ENCODE results near the gene TMED1. TPM values are rescaled to one million over a fixed set of nuclear protein-coding genes. Genes with fewer than 3 reads are reported as not detected.
A peak's percentile ranks its signal among the peaks of the same experiment; 100 is the strongest.
"Not testable (repeated sequence)": the region's sequence is repeated elsewhere in the genome, so short reads cannot be mapped to it uniquely, and the experiment has no call there.

Gene TMED1
- total RNA-seq, 2 experiments from 2014 or later, result 8.6 to 11.2 TPM

DNA sequence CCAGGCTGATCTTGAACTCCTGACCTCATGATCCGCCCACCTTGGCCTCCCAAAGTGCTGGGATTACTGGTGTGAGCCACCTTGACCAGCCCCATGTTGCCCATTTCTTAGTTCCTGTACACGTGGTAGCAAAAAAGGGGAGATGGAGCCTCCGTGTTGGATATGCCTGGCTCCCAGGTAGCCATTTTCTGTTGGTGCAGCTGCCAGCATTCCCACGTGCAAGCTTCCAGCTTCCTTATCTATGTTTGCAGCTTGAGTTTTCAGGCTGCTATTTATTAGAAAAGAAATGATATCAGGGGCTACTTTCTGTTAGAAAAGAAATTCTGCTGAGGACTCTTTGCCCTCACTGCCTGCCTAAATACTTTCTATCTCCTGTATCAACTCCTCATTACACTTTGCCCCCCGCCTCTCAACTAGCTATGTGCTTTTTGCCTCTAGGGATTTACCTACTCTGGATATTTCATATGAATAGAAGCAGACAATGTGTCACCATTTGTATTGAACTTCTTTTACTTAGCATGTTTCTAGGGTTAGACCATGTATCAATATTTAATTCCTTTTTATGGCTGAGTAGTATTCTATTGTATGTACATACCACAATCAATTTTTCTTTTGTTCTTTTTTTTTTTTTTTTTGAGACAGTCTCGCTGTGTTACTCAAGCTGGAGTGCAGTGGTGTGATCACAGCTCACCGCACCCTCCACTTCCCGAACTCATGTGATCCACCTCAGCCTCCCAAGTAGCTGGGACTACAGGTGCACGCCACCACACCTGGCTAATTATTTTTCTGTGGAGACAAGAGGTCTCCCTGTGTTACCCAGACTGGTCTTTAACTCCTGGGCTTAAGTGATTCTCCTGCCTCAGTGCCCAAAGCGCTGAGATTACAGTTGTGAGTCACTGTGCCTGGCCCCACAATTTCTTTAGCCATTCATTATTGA, 3.4 kb upstream of the TMED1 start:
- ChIA-PET CTCF (interaction anchor here (0.6 to 2.1 kb wide), 10 partner anchors 15 to 181 kb away, joined by 3 to 5 read pairs (median 3); partner anchors contain the start of gene DNM2), POLR2A (no interaction called here)
- Mint-ChIP-seq H3K9me3 (peaks cover 15% of the 10 kb centered on the region), H3K4me1 (peaks cover 22% of the 10 kb centered on the region), H3K4me3 (no peak overlapping the region), H3K27me3 (peaks cover 4% of the 10 kb centered on the region), H3K27ac (no peak overlapping the region), H3K36me3 (ENCODE audit: low read depth) (peaks cover 12% of the 10 kb centered on the region)
- no peak for DNase-seq

DNA sequence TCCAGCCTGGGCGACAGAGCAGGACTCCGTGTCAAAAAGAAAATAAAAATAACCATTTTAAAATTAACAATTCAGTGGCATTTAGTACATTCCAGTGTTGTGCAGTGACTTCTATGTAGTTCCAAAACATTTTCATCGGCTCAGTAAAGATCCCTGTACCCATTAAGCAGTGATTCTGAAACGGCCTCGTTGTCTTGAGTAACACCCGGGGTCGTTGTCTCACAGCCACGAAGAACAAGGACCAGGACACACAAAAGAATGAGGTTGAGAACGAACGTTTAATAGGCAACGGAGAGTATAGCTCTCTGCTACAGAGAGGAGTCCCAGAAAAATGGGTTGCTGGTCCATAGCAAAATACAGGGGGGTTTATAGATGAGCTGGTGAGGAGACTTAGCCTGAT, 2.4 kb upstream of the TMED1 start:
- H3K27ac Mint-ChIP-seq, result no peak overlapping the region
- no peak for DNase-seq
- peaks cover 22% of the 10 kb centered on the region for H3K4me1 Mint-ChIP-seq
- ChIA-PET POLR2A (no interaction called here), CTCF (interaction anchor here (0.6 to 3.0 kb wide), 5 partner anchors 20 to 68 kb away, joined by 3 to 36 read pairs (median 4); no protein-coding TSS in a partner anchor)
- peaks cover 15% of the 10 kb centered on the region for H3K36me3 Mint-ChIP-seq (ENCODE audit: low read depth)
- H3K27me3 Mint-ChIP-seq, result peaks cover 4% of the 10 kb centered on the region
- H3K9me3 Mint-ChIP-seq, result peaks cover 11% of the 10 kb centered on the region
- H3K4me3 Mint-ChIP-seq, result no peak overlapping the region

DNA sequence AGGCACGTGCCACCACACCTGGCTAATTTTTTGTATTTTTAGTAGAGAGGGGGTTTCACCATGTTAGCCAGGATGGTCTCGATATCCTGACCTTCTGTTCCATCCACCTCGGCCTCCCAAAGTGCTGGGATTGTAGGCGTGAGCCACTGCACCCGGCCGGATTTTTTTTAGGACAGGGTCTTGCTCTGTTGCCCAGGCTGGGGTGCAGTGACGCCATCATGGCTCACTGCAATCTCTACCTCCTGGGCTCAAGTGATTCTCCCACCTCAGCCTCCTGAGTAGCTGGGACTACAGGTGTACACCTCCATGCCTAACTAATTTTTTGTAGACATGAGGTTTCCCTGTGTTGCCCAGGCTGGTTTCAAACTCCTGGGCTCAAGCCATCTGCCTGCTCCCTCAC, 1.6 kb upstream of the TMED1 start:
- Mint-ChIP-seq H3K36me3 (ENCODE audit: low read depth) (peaks cover 19% of the 10 kb centered on the region), H3K4me1 (peaks cover 22% of the 10 kb centered on the region), H3K9me3 (peaks cover 11% of the 10 kb centered on the region)
- CTCF ChIA-PET, result interaction anchor here (0.7 to 3.3 kb wide), 4 partner anchors 27 to 120 kb away, joined by 3 to 36 read pairs (median 15); partner anchors contain the start of gene DNM2
- H3K27me3 Mint-ChIP-seq, H3K27ac Mint-ChIP-seq, H3K4me3 Mint-ChIP-seq, POLR2A ChIA-PET, DNase-seq: not testable (repeated sequence)

DNA sequence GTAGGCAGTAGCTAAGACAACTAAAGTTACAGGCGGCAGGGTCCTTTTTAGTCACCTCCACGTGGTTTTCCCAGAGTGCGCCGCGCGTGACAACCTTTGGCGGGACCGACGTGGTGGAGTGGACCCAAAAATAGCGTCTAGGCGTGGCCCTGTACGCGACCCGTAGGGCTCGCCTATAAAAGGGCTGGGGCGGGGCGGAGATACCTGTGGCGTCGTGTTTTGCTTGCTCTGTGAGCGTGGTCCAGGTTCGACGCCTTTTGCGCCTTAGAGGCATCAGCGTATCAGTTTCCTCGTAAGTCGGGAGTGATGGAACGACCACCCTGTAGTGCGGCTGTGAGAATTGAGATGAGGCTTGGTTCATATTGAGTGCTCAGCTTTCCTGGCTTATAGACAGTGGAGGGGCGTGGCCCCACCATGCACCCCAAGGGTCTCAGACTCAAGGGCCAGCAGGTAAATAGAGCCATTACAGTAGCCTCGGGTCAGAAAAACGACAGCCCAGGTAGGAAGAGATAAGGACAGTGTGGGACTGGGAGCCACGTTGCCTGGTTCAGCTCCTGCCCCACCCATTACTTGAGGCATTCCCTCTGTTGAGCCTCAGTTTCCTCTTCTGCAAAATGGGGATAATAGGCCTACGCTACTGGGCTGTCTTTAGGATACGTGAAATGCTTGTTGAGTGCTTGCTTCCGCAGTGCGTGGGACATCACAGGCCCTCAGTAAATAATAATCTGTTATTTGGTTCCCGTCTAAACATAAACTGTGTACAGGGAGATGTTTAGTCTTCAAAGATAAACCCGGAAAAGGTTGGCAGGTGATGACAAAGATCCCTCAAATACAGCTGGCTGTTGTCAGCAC, 693 bp upstream of the TMED1 start:
- peaks cover 21% of the 10 kb centered on the region for H3K36me3 Mint-ChIP-seq (ENCODE audit: low read depth)
- peak overlapping the region; percentile 99 for H3K27ac Mint-ChIP-seq
- ChIA-PET CTCF (interaction anchor here (0.7 to 3.3 kb wide), 14 partner anchors 10 to 256 kb away, joined by 3 to 36 read pairs (median 4); partner anchors contain the start of genes CARM1 and DNM2), POLR2A (no interaction called here)
- H3K4me3 Mint-ChIP-seq, result peak overlapping the region; percentile 92
- DNase-seq, result peak; percentile 88
- H3K4me1 Mint-ChIP-seq, result peaks cover 22% of the 10 kb centered on the region
- peaks cover 11% of the 10 kb centered on the region for H3K9me3 Mint-ChIP-seq
- H3K27me3 Mint-ChIP-seq, result peaks cover 4% of the 10 kb centered on the region

DNA sequence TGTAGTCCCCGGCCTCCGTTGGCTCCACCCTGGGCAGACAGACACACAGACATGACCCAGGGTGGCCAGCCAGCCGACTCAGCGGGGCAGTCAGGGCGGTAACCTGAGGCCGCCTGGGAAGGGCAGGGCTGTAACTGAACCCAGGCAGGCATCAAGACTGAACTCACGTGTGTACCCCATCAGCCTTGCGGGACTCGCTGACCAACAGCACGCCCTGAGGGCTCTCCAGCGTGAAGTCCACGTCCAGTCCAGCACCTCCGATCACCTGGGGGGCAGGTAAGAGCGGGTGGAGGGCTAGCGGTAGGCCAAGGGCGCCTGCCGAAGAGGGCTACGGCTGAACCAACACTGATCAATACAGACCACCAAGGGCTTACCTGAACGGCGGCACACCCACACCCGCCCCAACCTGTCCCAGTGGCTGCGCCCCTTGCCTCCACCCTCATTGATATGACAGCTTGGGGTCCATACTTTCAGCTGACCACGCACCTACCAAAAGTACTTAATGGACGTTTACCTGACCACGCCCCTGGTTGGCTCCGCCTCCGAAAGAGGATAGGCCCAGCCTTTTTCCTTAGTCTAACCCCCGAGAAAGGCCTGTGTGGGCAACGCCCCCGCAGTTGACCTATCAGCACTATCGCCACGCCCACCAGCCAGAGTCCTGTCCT, 791 bp downstream of the TMED1 start:
- H3K27ac Mint-ChIP-seq, result peak overlapping the region; percentile 99
- DNase-seq, result no peak
- peaks cover 22% of the 10 kb centered on the region for H3K4me1 Mint-ChIP-seq
- POLR2A ChIA-PET, result interaction anchor here (1.0 kb wide), 1 partner anchor 118 kb away, joined by 4 read pairs; the partner anchor contains the start of gene DNM2
- H3K4me3 Mint-ChIP-seq, result peak overlapping the region; percentile 92
- H3K36me3 Mint-ChIP-seq (ENCODE audit: low read depth), result peaks cover 21% of the 10 kb centered on the region
- CTCF ChIA-PET, result interaction anchor here (0.9 to 3.3 kb wide), 11 partner anchors 14 to 254 kb away, joined by 3 to 36 read pairs (median 6); partner anchors contain the start of genes CARM1 and DNM2
- peaks cover 11% of the 10 kb centered on the region for H3K9me3 Mint-ChIP-seq
- H3K27me3 Mint-ChIP-seq, result peaks cover 4% of the 10 kb centered on the region

DNA sequence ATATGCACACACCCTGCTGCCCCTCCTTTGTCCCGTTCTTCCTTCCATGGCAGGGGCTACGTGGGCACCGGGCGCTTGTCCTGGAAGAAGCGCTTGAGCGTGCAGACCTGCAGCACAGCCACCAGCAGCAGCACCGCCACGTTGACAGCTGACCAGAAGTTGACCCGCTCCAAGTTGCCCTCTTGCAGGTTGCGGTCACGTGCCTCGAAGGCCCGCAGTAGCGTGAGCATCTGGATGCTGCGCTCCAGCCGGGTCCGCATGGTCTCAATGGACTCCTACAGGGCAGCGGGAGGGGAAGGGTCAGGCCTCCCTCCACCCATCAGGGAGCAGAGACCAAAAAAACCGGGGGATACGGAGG, 3.1 kb downstream of the TMED1 start:
- Mint-ChIP-seq H3K27me3 (no peaks in the 10 kb centered on the region), H3K4me1 (peaks cover 22% of the 10 kb centered on the region), H3K27ac (no peak overlapping the region), H3K9me3 (peaks cover 11% of the 10 kb centered on the region), H3K36me3 (ENCODE audit: low read depth) (peaks cover 21% of the 10 kb centered on the region), H3K4me3 (no peak overlapping the region)
- POLR2A ChIA-PET, result no interaction called here
- DNase-seq, result no peak
- CTCF ChIA-PET, result no interaction called here

DNA sequence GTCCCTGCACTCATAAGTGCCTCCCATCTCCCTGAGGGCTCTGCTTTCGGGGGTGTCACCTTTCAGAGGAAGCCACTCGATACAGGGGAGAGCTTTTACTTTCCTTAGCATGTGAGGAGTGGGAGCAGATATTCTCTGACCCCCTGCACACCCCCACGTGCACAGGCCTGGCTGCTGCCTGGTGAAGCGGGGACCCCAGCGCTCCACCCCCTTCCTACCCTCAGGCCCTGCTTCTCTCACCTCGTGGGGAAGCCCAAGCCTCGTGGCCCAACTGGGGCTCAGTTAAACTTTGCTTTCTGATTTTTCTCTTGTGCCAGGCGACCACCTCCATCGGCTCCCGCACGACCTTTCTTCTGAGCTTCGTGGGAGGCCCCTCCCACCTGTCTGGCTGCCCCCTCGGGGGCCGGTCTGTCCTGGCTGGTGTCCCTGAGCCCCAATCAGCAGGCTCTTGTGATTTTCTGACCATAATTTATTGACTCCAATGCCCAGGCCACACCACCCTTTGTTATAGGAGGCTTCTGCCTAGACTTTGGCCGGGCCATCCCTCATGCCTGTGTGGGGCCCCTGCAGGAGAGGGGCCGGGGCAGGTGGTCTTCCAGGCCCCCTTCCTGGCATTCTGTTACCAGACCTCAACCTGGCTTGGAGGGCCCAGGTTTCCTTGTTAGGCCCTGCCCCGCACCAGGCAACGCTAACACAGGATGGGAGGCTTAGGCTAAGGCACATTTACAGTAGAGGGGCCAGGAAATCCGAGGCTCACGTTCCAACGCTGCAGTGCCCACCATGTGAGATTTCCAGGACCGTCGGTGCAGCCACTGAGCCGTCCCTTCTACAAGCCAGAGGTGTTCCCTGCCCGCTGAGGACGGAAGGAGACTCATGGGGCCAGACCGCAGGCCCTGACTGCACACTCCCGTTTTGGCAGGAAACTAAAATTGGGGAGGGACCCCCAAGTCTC, 3.7 kb downstream of the TMED1 start:
- ChIA-PET CTCF (interaction anchor here (1.0 to 1.1 kb wide), 2 partner anchors 11 to 115 kb away, joined by 3 read pairs; no protein-coding TSS in a partner anchor), POLR2A (no interaction called here)
- peaks cover 21% of the 10 kb centered on the region for H3K36me3 Mint-ChIP-seq (ENCODE audit: low read depth)
- no peak overlapping the region for H3K27ac Mint-ChIP-seq
- no peaks in the 10 kb centered on the region for H3K27me3 Mint-ChIP-seq
- H3K9me3 Mint-ChIP-seq, result peaks cover 11% of the 10 kb centered on the region
- H3K4me1 Mint-ChIP-seq, result peaks cover 22% of the 10 kb centered on the region
- no peak overlapping the region for H3K4me3 Mint-ChIP-seq
- no peak for DNase-seq

DNA sequence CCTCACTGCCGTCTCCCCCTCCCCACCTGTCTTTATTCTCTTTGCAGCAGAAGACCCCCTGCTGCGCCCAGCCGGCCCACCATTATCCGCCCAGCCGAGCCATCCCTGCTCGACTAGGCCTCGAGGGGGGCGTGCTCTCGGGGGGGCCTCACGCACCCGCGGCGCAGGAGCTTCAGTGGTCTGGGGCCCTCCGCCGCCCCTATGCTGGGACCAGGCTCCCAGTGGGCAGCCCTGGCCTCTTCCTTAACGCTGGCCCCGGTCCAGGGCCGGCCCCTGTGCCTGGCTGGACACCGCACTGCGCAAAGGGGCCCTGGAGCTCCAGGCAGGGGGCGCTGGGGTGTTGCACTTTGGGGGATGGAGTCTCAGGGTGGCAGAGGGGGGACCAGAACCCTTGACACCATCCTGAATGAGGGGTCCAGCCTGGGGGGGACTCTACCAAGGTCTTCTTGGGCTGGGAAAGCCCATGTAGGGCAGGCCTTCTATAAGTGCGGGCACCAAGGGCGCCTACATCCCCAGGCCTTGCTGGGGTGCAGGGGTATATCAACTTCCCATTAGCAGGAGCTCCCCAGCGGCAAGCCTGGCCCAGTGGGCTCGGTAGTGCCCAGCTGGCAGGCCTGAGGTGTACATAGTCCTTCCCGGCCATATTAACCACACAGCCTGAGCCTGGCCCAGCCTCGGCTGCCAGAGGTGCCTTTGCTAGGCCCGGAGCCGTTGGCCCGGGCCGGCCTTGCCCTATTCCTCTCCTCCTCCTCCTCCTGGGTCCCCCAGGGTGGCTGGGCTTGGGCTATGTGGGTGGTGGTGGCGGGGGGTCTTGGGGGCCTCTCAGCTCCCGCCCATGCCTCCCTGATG, 4.9 kb downstream of the TMED1 start:
- DNase-seq, result no peak
- Mint-ChIP-seq H3K4me1 (peaks cover 11% of the 10 kb centered on the region), H3K36me3 (ENCODE audit: low read depth) (peaks cover 18% of the 10 kb centered on the region), H3K9me3 (no peaks in the 10 kb centered on the region), H3K4me3 (no peak overlapping the region), H3K27ac (no peak overlapping the region), H3K27me3 (no peaks in the 10 kb centered on the region)
- ChIA-PET POLR2A (no interaction called here), CTCF (interaction anchor here (0.6 to 1.2 kb wide), 4 partner anchors 10 to 114 kb away, joined by 3 to 5 read pairs (median 3); partner anchors contain the start of gene DNM2)

DNA sequence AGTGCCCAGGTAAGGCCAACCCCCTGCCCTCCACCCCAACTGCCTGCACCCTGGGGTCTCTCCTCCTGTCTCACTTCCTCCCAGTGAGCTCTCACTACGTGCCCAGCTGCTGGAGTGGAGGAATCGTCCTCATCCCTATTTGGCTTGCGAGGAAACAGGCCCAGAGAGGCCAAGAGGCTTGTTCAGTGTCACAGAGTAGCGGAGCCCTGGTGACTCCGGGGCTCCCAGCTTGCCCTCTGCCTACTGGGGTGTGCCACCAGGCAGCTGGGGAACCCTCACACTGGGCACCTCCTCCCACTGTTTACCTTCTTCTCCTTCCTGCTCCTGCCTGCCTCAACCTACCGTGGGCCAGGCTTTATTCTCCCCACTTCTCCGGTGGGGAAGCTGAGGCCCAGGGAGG, 5.6 kb downstream of the TMED1 start:
- Mint-ChIP-seq H3K36me3 (ENCODE audit: low read depth) (peaks cover 20% of the 10 kb centered on the region), H3K27ac (no peak overlapping the region), H3K4me1 (peaks cover 4% of the 10 kb centered on the region), H3K4me3 (no peak overlapping the region), H3K27me3 (no peaks in the 10 kb centered on the region), H3K9me3 (no peaks in the 10 kb centered on the region)
- CTCF ChIA-PET, result interaction anchor here (0.6 to 1.2 kb wide), 3 partner anchors 61 to 113 kb away, joined by 3 to 5 read pairs (median 3); partner anchors contain the start of gene DNM2
- POLR2A ChIA-PET, result no interaction called here
- no peak for DNase-seq

DNA sequence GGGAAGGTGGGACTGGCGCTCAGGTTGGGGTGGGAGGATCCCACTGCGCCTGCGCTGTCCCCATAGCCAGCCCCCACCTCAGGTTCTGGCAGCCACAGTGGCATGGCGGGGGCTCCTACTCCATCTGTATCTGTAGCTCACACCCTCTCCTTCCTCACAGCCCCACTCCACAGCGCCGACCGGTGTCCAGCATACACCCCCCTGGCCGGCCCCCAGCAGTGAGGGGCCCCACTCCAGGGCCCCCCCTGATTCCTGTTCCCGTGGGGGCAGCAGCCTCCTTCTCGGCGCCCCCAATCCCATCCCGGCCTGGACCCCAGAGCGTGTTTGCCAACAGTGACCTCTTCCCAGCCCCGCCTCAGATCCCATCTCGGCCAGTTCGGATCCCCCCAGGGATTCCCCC, 6.0 kb downstream of the TMED1 start:
- H3K27me3 Mint-ChIP-seq, result no peaks in the 10 kb centered on the region
- no peak overlapping the region for H3K4me3 Mint-ChIP-seq
- peaks cover under 1% of the 10 kb centered on the region for H3K4me1 Mint-ChIP-seq
- no peak overlapping the region for H3K27ac Mint-ChIP-seq
- H3K9me3 Mint-ChIP-seq, result no peaks in the 10 kb centered on the region
- peaks cover 24% of the 10 kb centered on the region for H3K36me3 Mint-ChIP-seq (ENCODE audit: low read depth)
- CTCF ChIA-PET, result interaction anchor here (0.6 kb wide), 1 partner anchor 64 kb away, joined by 3 read pairs; no protein-coding TSS in a partner anchor
- DNase-seq, result no peak
- POLR2A ChIA-PET, result no interaction called here

Measured in activated CD4-positive, alpha-beta T cell treated with anti-CD3 and anti-CD28 coated beads, Interleukin-2, amount 10 ng/mL, durations not matched to agents 7 days and 5 days (primary cell).